Measurements from ENCODE around the gene TMEM212.

TMEM212 gene

GRCh38 chr3:171842864-171843518 lies at the start of gene TMEM212:
Gene TMEM212, plus strand, starts transcription at chr3:171843349. Its CDS starts 35 bp downstream, at chr3:171843384.
- in situ Hi-C loops (cut with MboI; ENCODE audit: low sequenced_read_pairs), result no loop called here

GRCh38 chr3:171796625-171797264 lies 46.4 kb upstream of the TMEM212 start:
- in situ Hi-C loops (cut with MboI; ENCODE audit: low sequenced_read_pairs), result no loop called here

GRCh38 chr3:171797265-171797679 lies 45.9 kb upstream of the TMEM212 start:
- in situ Hi-C loops (cut with MboI; ENCODE audit: low sequenced_read_pairs), result no loop called here

GRCh38 chr3:171797873-171798272 lies 45.3 kb upstream of the TMEM212 start:
- in situ Hi-C loops (cut with MboI; ENCODE audit: low sequenced_read_pairs), result no loop called here

- in situ Hi-C loops (cut with MboI; ENCODE audit: low sequenced_read_pairs), result no loop called here
These were observed 43.6 kb upstream of the TMEM212 start for GRCh38 chr3:171799501-171799900.

- in situ Hi-C loops (cut with MboI; ENCODE audit: low sequenced_read_pairs), result no loop called here
These were observed 41.2 kb upstream of the TMEM212 start for GRCh38 chr3:171801738-171802589.

- in situ Hi-C loops (cut with MboI; ENCODE audit: low sequenced_read_pairs), result no loop called here
These were observed 40.6 kb upstream of the TMEM212 start for GRCh38 chr3:171802590-171802956.

- in situ Hi-C loops (cut with MboI; ENCODE audit: low sequenced_read_pairs), result no loop called here
These were observed 40.1 kb upstream of the TMEM212 start for GRCh38 chr3:171803044-171803443.

- in situ Hi-C loops (cut with MboI; ENCODE audit: low sequenced_read_pairs), result no loop called here
These were observed 38.3 kb upstream of the TMEM212 start for GRCh38 chr3:171804618-171805389.

- in situ Hi-C loops (cut with MboI; ENCODE audit: low sequenced_read_pairs), result no loop called here
These were observed 37.5 kb upstream of the TMEM212 start for GRCh38 chr3:171805687-171806086.

- in situ Hi-C loops (cut with MboI; ENCODE audit: low sequenced_read_pairs), result no loop called here
These were observed 36.7 kb upstream of the TMEM212 start for GRCh38 chr3:171806200-171807128.

- in situ Hi-C loops (cut with MboI; ENCODE audit: low sequenced_read_pairs), result no loop called here
These were observed 35.9 kb upstream of the TMEM212 start for GRCh38 chr3:171807129-171807675.

- in situ Hi-C loops (cut with MboI; ENCODE audit: low sequenced_read_pairs), result no loop called here
These were observed 35.3 kb upstream of the TMEM212 start for GRCh38 chr3:171807806-171808205.

- in situ Hi-C loops (cut with MboI; ENCODE audit: low sequenced_read_pairs), result no loop called here
These were observed 33.6 kb upstream of the TMEM212 start for GRCh38 chr3:171809611-171809860.

- in situ Hi-C loops (cut with MboI; ENCODE audit: low sequenced_read_pairs), result no loop called here
These were observed 33.1 kb upstream of the TMEM212 start, which contains the start of gene PLD1 for GRCh38 chr3:171809861-171810628. Gene PLD1, minus strand, starts transcription at chr3:171810483. Its CDS starts 72,432 bp downstream, at chr3:171738051.

- in situ Hi-C loops (cut with MboI; ENCODE audit: low sequenced_read_pairs), result no loop called here
These were observed 32.4 kb upstream of the TMEM212 start for GRCh38 chr3:171810629-171811294.

- in situ Hi-C loops (cut with MboI; ENCODE audit: low sequenced_read_pairs), result no loop called here
These were observed 31.7 kb upstream of the TMEM212 start for GRCh38 chr3:171811295-171811912.

GRCh38 chr3:171811913-171812335 lies 31.2 kb upstream of the TMEM212 start:
- in situ Hi-C loops (cut with MboI; ENCODE audit: low sequenced_read_pairs), result no loop called here
